GM23248 (cell line): ENCODE results near the gene HEG1.

Experiments
- EZH2 ChIP-seq: fragments of 200-600 bp; sonication (generic); IDR thresholded peaks from 2 replicates; pipeline ENCODE4 v1.6.1; 2018; ENCODE audit warnings: antibody characterized with exemption, mild to moderate bottlenecking; ENCODE audit not compliant: insufficient read depth, poor library complexity, severe bottlenecking
- EZH2phosphoT487 ChIP-seq: fragments of 200-600 bp; sonication (generic); IDR thresholded peaks from 2 replicates; pipeline ENCODE4 v1.6.1; 2018; ENCODE audit warnings: antibody characterized with exemption, moderate library complexity, mild to moderate bottlenecking, low read depth; ENCODE audit not compliant: insufficient read depth

GRCh38 chr3:124993466-124993865 is 62.3 kb downstream of the HEG1 start:
- TF ChIP-seq EZH2, result no peak
- TF ChIP-seq EZH2phosphoT487, result no peak
